Type B pancreatic cell (in vitro differentiated cells): ENCODE results near the gene FOXK1. TPM values are rescaled to one million over a fixed set of nuclear protein-coding genes. Genes with fewer than 3 reads are reported as not detected.
"Not testable (repeated sequence)": the region's sequence is repeated elsewhere in the genome, so short reads cannot be mapped to it uniquely, and the experiment has no call there.

Source experiments
- DNase-seq: peaks from one replicate; pipeline ENCODE4 v3.0.0; 2021; ENCODE audit warnings: mixed read lengths; ENCODE audit not compliant: unreplicated experiment; ENCODE audit errors: extremely low spot score
- H3K27ac Mint-ChIP-seq: 2 replicates; pipeline ENCODE4 v1.8.0; 2021; ENCODE audit warnings: mild to moderate bottlenecking, mixed read lengths
- H3K27me3 Mint-ChIP-seq: 2 replicates; pipeline ENCODE4 v1.8.0; 2021; ENCODE audit warnings: mixed read lengths
- H3K36me3 Mint-ChIP-seq: 2 replicates; pipeline ENCODE4 v1.8.0; 2021; ENCODE audit warnings: mixed read lengths
- H3K4me1 Mint-ChIP-seq: one replicate; pipeline ENCODE4 v1.8.0; 2021; ENCODE audit warnings: mixed read lengths; ENCODE audit not compliant: unreplicated experiment
- H3K4me3 Mint-ChIP-seq: 2 replicates; pipeline ENCODE4 v1.8.0; 2021; ENCODE audit warnings: mild to moderate bottlenecking, mixed read lengths
- H3K9me3 Mint-ChIP-seq: 2 replicates; pipeline ENCODE4 v1.8.0; 2021; ENCODE audit warnings: mixed read lengths
- CTCF ChIP-seq: fragments of 200-600 bp; sonication (generic); conservative IDR thresholded peaks from 2 replicates; pipeline ENCODE4 v1.5.0; 2021; ENCODE audit warnings: antibody characterized with exemption, mild to moderate bottlenecking
- total RNA-seq: library from RNA; stranded (reverse); gene quantifications from 2 replicates; pipeline ENCODE4 v1.2.1, GENCODE V29; 2021; ENCODE audit warnings: low replicate concordance

The FOXK1 gene
- total RNA-seq, 1 donor from 2014 or later: 55.1 TPM

DNA sequence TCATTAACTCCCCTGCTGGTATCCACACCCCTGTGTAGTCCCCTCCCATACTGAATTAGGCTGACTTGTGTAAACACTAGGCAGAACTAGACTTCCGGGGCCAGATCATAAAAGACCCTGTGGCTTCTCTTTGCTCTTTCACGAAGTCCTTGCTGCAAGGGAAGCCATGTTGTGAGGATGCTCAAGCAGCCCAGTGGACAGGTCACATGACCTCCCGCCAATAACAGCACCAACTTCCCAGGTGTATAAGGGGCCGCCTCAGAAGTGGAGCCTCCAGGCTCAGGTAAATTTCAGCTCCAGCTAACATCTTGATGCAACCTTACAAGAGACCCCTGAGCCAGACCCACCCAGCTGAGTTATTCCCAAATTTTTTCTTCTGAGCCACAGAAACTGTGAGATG lies 11.3 kb upstream of the FOXK1 start:
- Mint-ChIP-seq H3K9me3 (no peaks in the 10 kb centered on the region), H3K36me3 (no peaks in the 10 kb centered on the region), H3K27ac (no peak overlapping the region), H3K27me3 (no peaks in the 10 kb centered on the region), H3K4me1 (peaks cover 4% of the 10 kb centered on the region), H3K4me3 (no peak overlapping the region)
- DNase-seq: no peak
- TF ChIP-seq CTCF: no peak

- DNase-seq: no peak
- Mint-ChIP-seq H3K4me1 (no peaks in the 10 kb centered on the region), H3K36me3 (no peaks in the 10 kb centered on the region), H3K27ac (no peak overlapping the region), H3K9me3 (no peaks in the 10 kb centered on the region), H3K27me3 (no peaks in the 10 kb centered on the region), H3K4me3 (no peak overlapping the region)
- no peak for TF ChIP-seq CTCF
Observed at GRCh38 chr7:4675771-4676367, 6.2 kb upstream of the FOXK1 start.

DNA sequence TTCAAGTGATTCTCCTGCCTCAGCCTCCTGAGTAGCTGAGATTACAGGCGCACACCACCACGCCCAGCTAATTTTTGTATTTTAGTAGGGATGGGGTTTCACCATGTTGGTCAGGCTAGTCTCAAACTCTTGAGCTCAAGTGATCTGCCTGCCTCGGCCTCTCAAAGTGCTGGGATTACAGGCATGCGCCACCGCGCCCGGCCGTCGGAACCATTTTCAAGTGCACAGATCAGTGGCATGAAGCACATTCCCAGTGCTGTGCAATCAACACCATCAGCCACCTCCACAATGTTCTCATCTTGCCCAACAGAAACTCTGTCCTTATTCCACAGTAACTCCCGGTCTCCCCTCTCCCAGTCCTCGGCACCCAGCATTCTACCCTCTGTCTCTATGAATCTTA lies 4.6 kb upstream of the FOXK1 start:
- not testable (repeated sequence) for DNase-seq, H3K4me3 Mint-ChIP-seq, H3K27me3 Mint-ChIP-seq

DNA sequence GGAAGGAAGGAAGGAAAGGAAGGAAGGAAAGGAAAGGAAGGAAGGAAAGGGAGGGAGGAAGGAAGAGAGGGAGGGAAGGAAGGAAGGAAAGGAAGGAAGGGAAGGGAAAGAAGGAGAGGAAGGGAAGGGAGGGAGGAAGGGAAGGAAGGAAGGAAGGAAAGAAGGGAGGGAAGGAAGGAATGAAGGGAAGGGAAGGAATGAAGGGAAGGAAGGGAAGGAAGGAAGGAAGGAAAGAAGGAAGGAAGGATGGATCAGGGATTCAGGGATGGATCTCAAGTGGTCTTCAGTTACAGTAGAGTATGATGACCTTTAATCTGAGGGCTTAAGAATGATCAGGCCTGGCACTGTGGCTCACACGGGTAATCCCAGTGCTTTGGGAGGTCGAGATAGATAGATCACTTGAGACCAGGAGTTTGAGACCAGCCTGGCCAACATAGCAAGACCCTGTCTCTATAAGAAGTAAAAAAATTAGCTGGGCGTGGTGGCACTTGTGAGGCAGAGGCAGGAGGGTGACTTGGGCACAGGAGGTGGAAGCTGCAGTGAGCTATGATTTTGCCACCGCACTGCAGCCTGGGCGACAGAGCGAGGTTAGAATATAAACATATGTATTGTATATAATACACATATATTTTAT lies 760 bp upstream of the FOXK1 start:
- H3K27ac Mint-ChIP-seq: peak overlapping the region; percentile 90

More for the DNA sequence above, 4.6 kb upstream of the FOXK1 start:
- H3K36me3 Mint-ChIP-seq, H3K27ac Mint-ChIP-seq, H3K4me1 Mint-ChIP-seq, H3K9me3 Mint-ChIP-seq: not testable (repeated sequence)

DNA sequence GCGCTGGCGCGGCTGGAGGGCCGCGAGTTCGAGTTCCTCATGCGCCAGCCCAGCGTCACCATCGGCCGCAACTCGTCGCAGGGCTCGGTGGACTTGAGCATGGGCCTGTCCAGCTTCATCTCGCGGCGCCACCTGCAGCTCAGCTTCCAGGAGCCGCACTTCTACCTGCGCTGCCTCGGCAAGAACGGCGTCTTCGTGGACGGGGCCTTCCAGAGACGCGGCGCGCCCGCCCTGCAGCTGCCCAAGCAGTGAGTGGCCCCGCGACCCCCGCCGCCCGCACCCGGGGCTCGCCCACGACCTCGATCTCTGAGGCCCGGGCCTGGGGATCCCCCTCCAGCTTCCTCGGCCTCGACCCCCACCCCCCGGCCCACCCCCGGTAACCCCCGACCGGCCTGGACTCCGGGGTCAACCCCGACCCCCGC lies 537 bp downstream of the FOXK1 start:
- no peak overlapping the region for H3K27ac Mint-ChIP-seq
- no peak for TF ChIP-seq CTCF
- peaks cover 9% of the 10 kb centered on the region for H3K36me3 Mint-ChIP-seq
- H3K4me3 Mint-ChIP-seq: peak overlapping the region; percentile 82
- H3K27me3 Mint-ChIP-seq: no peaks in the 10 kb centered on the region
- DNase-seq: no peak
- peaks cover 22% of the 10 kb centered on the region for H3K4me1 Mint-ChIP-seq
- no peaks in the 10 kb centered on the region for H3K9me3 Mint-ChIP-seq

More for the DNA sequence above, 760 bp upstream of the FOXK1 start:
- Mint-ChIP-seq H3K4me3 (peak overlapping the region; percentile 88), H3K4me1 (peaks cover 18% of the 10 kb centered on the region), H3K9me3 (no peaks in the 10 kb centered on the region), H3K36me3 (peaks cover 9% of the 10 kb centered on the region), H3K27me3 (no peaks in the 10 kb centered on the region)
- no peak for DNase-seq
- TF ChIP-seq CTCF: no peak

- DNase-seq: no peak
- no peaks in the 10 kb centered on the region for H3K9me3 Mint-ChIP-seq
- peak overlapping the region; percentile 93 for H3K27ac Mint-ChIP-seq
- H3K4me3 Mint-ChIP-seq: peak overlapping the region; percentile 93
- peaks cover 9% of the 10 kb centered on the region for H3K36me3 Mint-ChIP-seq
- H3K4me1 Mint-ChIP-seq: peaks cover 22% of the 10 kb centered on the region
- no peaks in the 10 kb centered on the region for H3K27me3 Mint-ChIP-seq
- TF ChIP-seq CTCF: no peak
Observed at GRCh38 chr7:4683043-4683883, 1.2 kb downstream of the FOXK1 start.
